GM18873 (cell line): ENCODE measurements around the gene SPACA6.
"Not testable (repeated sequence)": the region's sequence is repeated elsewhere in the genome, so short reads cannot be mapped to it uniquely, and the experiment has no call there.

Experiments used
- ATAC-seq: cut with Tn5 transposase; IDR thresholded peaks from one replicate; pipeline ENCODE4 v1.9.1; 2021; ENCODE audit warnings: mild to moderate bottlenecking, moderate library complexity, moderate number of reproducible peaks; ENCODE audit not compliant: unreplicated experiment, low FRiP score

Gene SPACA6

DNA sequence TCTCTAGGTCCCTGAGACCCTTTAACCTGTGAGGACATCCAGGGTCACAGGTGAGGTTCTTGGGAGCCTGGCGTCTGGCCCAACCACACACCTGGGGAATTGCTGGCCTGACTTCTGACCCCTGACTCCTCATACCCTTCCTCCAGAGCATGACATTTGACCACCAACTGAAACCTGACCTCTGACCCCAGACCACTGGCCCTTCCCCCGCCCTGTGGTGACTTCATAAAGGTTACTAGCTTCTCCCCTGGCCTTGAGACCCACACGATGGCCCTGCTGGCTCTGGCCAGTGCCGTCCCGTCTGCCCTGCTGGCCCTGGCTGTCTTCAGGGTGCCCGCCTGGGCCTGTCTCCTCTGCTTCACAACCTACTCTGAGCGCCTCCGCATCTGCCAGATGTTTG is at the start of gene SPACA6:
Gene SPACA6 (plus strand): TSS at position 71 of the 400 bp plus-strand sequence. CDS start 197 bp downstream, at position 268.
- ATAC-seq, result no peak

DNA sequence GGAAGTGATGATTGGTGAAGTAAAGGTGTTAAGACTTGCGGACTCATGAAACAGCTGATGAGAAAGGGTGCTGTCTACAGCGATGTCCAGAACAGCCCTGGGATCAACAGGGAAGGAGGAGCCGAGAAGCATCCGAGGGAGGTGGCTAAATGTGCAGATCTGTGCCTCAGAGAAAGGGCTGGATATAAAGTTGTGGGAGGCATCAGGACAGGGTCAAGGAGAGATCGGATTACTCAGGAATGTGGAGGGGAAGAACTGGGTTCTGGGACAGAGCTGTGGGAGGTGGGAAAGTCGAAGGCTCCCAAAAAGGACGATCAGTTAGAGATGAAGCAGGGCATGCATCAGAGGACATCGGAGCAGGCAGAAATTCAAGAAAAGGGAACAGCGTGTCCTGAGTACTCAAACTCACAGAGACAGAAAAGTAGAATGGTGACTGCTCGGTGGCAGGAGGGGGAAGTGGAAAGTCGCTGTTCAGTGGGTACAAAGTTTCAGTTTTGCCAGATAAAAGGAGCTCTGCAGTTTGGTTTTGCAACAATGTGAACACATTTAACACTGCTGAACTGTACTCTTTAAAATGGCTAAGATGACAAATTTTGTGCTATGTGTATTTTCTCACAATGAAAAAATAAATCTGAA is 48.4 kb upstream of the SPACA6 start:
- no peak for ATAC-seq

GRCh38 chr19:51646730-51647129 is 46.4 kb upstream of the SPACA6 start, which contains the start of gene SIGLEC14:
TSS of gene SIGLEC14 (minus strand) at chr19:51646825. CDS start at chr19:51646759, 66 bp downstream.
- not testable (repeated sequence) for ATAC-seq

- ATAC-seq, result no peak
Observed at GRCh38 chr19:51647318-51647717, 45.8 kb upstream of the SPACA6 start.

- no peak for ATAC-seq
Observed at GRCh38 chr19:51651216-51651846, 41.8 kb upstream of the SPACA6 start.

- no peak for ATAC-seq
Observed at GRCh38 chr19:51652266-51652665, 40.9 kb upstream of the SPACA6 start.

- no peak for ATAC-seq
Observed at GRCh38 chr19:51653162-51653561, 40.0 kb upstream of the SPACA6 start.

- no peak for ATAC-seq
Observed at GRCh38 chr19:51654783-51655182, 38.3 kb upstream of the SPACA6 start.

DNA sequence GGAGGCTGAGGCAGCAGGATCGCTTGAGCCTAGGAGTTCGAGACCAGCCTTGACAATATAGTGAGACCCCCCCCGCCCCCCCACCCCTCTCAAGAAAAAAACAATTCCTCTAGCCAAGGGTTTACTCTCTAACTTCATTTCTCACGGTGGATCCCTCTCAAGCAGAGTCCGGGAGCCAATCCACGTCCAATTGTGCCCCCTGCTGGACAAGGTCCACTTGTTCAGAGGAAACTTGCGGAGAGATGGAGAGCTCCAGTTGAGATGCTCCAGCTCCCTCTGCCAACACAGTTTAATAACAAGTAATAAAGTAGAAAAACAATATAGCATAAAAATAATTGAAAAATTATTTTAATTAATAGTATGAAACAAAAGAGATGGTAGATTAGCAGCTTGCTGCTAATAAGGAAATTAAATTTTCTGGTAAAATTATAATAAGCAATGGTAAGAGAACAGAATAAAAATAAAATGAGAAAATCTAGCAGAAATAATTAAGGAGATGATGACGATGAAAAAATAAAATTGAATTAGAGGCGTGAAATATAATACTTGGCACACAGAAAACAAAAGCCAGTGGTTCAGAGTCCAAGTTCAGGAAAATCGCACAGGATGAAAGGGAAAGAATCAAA is 32.0 kb upstream of the SPACA6 start:
- no peak for ATAC-seq

- ATAC-seq, result no peak
Observed at GRCh38 chr19:51663650-51664049, 29.5 kb upstream of the SPACA6 start.

GRCh38 chr19:51664131-51664530 is 29.0 kb upstream of the SPACA6 start:
- ATAC-seq, result no peak

- no peak for ATAC-seq
Observed at GRCh38 chr19:51664997-51665396, 28.1 kb upstream of the SPACA6 start.

DNA sequence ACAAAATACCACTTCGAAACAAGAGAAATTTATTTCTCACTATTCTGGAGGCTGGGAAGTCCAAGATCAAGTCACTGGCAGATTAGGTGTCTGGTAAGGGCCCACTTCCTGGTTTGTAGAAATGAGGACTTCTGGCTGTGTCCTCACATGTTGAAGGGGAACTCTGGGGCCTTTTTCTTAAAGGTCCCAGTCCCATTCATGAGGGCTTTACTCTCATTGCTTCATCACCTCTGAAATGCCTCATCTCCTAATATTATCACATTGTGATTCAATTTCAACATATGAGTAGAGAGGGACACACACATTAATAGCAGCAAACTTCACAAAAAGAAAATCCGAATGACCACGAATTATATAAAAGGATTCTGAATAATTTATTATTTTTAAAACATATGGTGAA is 24.9 kb upstream of the SPACA6 start:
- ATAC-seq, result no peak

DNA sequence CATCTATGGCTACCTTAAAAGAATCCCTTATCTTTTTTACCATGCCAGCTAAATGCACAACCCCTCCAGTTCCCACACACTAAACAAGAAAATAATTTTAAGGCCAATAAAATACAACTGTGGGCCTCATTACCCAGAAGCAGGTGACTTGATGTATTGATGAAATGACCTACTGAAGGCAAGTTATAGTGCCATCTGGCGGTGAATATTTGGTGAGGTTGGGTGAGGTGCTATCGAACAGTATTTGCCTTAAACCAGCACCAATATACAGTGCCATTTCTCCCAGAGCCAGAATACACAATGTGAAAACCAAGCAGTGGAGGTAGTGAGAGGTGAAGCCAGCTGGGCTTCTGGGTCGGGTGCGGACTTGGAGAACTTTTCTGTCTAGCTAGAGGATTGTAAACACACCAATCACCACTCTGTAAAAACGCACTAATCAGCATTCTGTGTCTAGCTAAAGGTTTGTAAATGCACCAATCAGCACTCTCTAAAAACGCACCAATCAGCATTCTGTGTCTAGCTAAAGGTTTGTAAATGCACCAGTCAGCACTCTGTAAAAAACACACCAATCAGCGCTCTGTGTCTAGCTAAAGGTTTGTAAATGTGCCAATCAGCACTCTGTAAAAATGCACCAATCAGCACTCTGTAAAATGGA is 17.1 kb upstream of the SPACA6 start:
- ATAC-seq, result not testable (repeated sequence)

- no peak for ATAC-seq
Observed at GRCh38 chr19:51676566-51677083, 16.5 kb upstream of the SPACA6 start.

- ATAC-seq, result no peak
Observed at GRCh38 chr19:51680474-51680873, 12.7 kb upstream of the SPACA6 start.

DNA sequence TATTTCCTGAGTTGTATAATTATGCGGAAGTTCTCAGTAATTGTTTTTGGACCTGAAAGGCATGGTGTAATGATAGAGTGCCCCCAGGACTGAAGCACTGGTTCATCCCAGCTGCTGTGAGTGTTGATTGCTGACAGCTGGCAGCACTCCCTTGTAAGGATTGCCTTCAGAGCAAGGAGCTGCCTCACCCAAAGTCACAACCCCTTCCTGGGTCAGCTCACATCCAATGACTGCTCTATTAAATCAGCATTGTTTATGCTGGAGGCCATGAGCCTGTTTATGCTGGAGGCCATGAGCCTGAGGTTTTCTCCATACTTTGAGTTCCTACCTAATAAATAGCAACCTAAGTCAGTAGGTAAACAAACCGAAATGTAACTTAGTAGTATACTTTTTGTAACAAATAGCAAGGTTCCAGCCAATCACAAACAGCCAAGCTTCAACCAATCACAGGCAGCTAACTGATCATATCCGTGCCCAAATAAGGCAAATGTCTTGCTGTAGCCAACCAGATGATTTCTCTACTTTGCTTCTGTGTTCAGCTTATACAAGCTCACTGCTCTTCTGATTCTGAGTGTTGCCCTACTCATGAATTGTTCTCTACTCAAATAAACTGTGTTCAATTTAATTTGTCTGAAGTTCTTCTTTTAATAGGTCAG is 11.7 kb upstream of the SPACA6 start:
- no peak for ATAC-seq

- no peak for ATAC-seq
Observed at GRCh38 chr19:51686171-51686570, 7.0 kb upstream of the SPACA6 start.

- no peak for ATAC-seq
Observed at GRCh38 chr19:51687791-51688670, 5.1 kb upstream of the SPACA6 start.
